HG03521 (cell line): Measurements from ENCODE around the gene CTSZ.
"Not testable (repeated sequence)": the region's sequence is repeated elsewhere in the genome, so short reads cannot be mapped to it uniquely, and the experiment has no call there.

Experiments
- ATAC-seq: cut with Tn5 transposase; IDR thresholded peaks from one replicate; pipeline ENCODE4 v1.9.1; 2021; ENCODE audit warnings: mild to moderate bottlenecking, moderate library complexity; ENCODE audit not compliant: unreplicated experiment

Gene CTSZ

DNA sequence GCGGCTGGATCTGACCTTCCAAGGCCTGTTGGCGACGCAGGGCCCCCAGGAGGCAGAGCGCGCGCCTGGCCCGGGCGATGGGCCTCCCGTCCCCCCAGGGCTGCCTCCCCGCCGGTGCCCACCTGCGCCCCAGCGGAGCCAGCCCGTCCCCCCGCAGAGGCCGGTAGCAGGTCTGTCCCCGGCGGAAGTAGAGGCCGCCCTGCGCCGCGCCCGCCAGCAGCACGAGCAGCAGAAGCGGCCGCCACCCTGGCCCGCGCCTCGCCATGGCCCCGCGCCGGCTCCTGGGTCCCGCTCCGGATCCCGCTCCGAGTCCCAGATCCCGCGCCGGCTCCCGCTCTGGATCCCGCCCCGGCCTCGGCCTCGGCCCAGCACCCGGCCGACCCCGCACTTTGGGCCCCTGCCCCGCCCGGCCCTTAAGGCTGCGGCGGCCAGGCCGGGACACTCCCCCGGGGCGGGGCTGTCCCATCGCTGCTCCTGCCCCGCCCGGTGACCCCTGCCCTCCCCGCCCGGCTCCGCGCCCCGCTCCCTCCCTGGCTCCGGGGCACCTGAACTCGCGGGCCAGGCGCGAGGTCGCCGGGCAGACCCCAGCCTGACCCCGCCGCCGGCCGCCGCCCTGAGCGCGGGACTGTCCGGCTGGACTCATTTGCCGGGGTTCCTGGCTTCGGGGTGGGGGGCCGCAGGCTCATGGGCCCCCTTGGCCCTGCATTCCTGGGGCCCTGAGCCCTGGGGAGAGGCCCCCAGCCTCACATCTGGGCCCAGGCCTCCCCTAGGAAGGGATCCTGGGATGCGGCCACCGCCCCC, at the start of gene CTSZ:
CTSZ (minus strand) TSS at position 391 of the 801 bp plus-strand sequence; CDS start at position 265, 126 bp downstream.
- no peak for ATAC-seq

DNA sequence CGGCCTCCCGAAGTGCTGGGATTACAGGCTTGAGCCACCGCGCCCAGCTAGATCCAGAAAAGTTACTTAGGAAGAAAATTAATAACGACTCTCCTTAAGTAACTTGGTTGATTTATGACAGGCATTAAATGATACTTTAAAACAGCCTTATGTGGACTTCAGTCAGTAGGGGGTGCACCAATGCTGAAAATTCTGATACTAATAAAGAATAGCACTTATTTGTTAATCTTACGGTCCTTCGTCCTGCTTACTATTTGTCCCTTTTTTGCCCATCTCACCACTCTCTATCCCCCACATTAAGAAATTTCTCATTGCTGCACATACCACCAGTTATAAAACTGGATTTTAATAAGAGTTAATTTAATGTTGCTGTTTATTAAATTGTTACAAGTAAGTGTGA, 48.2 kb upstream of the CTSZ start:
- no peak for ATAC-seq

GRCh38 chr20:59051666-59052185, 44.7 kb upstream of the CTSZ start:
- no peak for ATAC-seq

DNA sequence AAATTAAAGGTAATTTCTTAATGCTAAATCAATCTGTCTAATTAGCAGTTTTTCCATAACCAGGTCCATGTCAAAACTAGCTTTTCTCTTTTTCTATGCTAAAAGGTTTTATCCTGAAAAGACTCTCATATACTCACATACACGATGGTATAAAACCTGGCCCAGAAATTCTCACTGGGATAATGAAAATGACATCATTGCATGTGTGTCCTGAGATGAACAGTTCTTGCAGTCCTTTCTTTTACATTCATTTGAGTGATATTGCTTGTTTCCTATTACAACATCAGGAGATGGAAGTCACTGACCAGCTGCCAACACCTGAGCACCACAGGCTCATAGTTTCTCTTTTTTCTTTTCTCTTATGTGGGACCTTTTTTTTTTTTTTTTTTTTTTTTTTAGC, 43.4 kb upstream of the CTSZ start:
- no peak for ATAC-seq

DNA sequence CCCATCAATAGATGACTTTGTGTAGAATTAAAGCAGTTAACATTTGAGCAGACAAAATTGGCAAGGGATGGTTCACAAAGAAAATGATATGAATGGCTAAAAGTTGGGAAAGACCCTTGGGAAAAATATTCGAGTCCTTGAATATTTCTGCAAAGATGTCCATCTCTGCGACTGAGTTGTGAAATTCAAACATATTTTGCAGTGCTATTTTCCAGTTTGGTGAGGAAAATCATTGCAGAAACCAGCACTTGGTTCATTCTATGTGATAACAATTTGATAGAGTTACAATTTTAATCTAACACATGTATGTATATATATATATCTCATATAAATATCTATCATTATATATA, 41.6 kb upstream of the CTSZ start:
- ATAC-seq = no peak

DNA sequence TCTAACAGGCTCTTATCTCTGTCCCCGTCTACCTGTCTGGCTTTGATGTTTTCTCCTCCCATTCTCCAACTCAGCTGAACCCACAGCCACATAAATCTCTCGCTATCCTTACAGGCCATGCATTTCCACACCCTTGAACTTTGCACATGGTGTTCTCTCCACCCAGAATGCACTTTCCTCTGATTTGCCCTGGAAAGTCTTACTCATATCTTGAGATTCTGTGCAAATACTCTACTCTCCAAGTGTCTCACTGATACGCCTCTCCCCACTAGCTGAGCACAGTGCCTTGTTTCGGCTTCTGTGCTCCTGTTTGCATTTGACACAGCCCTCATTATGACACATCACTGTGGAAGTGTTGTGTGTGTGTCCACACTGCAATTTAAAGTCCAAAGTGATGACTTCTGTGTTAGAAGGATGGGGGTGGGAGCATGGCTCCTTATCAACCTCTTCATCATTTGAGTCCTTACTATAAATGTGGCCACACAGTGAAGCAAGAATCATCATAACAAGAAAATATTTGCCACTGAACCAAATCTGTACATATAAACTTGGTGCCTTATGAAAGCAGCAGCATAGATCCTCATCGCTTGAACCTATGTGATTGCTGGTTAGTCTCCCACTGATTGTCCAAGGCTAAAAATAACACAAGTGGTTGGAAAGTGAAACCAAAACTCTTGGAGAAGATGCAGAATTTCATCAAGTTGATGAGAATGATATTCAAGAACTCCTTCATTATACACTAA, 41.1 kb upstream of the CTSZ start:
- no peak for ATAC-seq

DNA sequence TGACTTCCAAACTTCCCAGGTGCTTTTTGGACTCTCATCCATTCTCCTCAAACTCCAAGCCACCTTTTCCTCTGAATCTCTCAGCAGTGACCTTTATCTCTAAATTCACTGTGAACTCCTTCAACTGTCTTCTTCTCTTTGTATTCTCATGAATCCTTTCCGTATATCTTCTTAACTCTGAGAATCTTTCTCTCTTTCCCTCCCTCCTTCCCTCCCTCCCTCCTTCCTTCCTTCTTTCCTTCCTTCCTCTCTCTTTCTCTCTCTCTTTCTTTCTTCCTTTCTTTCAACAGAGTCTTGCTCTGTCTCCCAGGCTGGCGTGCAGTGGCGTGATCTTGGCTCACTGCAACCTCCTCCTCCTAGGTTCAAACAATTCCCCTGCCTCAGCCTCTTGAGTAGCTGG, 39.8 kb upstream of the CTSZ start:
- ATAC-seq = no peak

- ATAC-seq = no peak
Observed at GRCh38 chr20:59044796-59045195, 37.7 kb upstream of the CTSZ start.

DNA sequence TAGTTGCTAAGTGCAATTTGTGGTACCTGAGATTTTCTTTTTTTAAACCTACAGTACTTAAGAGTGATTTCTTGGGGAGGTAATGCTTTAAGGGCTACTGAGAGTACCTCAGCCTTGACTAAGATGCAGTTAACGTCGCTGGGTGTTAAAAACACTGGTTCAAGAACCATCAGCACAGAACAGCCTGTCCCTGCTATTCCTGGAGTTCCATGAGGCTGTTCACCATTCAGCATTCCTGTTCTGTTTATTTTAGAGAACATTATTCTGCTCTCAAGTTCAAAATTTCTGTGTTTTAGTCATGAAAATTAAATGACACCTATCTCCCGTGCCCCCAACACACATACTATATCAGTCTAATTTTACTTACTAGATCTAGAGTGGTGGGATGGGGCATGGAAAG, 37.2 kb upstream of the CTSZ start:
- no peak for ATAC-seq

DNA sequence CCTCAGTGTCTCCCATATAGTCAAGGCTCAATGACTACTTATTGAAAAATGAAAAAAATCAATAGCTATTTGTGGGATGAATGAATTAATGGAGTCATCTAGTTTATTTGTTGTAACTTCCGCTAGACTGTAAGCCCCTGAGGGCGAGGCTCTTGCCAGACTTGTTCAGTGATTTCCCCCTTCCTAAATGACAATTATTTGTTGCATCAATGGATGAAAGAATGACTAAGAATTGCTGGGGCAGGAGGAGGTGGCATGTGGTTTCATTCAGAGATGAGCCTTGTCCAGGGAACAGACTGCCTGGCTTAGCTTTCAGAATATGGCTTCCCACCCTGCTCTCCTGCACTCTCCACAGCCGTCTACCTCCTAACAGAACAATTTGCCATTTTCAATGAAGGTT, 36.6 kb upstream of the CTSZ start:
- no peak for ATAC-seq

- peak; percentile 94 for ATAC-seq
Observed at GRCh38 chr20:59042796-59043631, 36.0 kb upstream of the CTSZ start.

GRCh38 chr20:59042151-59042795, 35.2 kb upstream of the CTSZ start, which contains the start of gene PRELID3B:
TSS of gene PRELID3B (minus strand) at chr20:59042786. CDS start at chr20:59042730, 56 bp downstream.
- peak; percentile 29 for ATAC-seq

- ATAC-seq = not testable (repeated sequence)
Observed at GRCh38 chr20:59041487-59041886, 34.4 kb upstream of the CTSZ start.

GRCh38 chr20:59040667-59041066, 33.6 kb upstream of the CTSZ start:
- ATAC-seq = no peak

DNA sequence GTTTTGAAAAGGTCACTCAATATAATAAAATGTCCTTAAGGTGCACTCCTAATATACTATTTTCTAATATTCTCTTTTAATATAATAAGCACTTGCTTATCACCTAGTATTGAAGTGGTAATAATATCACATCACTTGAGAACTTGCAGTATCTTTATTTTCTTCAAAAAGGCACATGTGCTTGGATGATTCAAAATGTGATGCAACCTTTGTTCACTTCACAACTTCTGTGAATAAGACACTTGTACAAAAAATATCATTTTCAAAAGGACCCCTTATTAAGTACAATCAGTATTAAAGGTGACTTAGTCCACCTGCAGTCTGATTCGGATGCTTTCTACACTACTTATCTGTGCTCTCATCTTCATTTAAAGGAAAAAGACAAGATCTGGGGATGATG, 32.2 kb upstream of the CTSZ start:
- no peak for ATAC-seq

DNA sequence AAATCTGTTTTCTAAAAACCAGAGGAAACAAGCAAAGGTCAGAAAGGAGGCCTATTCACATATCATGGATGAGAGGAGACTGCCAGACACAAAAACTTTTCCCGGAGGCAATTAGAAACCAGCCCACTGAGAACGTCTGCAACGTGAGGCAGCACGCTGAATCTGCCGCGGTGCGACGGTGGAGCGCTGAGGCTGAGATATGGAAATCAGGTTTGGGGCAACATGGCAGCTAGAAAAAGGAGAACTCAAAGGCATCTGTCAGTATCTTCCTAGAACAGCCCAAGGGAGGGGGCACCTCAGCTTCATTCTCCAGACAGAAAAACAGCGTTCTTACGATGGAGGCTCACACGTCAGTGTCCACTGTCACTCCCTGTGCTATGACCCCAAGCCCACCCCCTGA, 30.3 kb upstream of the CTSZ start:
- ATAC-seq = no peak

DNA sequence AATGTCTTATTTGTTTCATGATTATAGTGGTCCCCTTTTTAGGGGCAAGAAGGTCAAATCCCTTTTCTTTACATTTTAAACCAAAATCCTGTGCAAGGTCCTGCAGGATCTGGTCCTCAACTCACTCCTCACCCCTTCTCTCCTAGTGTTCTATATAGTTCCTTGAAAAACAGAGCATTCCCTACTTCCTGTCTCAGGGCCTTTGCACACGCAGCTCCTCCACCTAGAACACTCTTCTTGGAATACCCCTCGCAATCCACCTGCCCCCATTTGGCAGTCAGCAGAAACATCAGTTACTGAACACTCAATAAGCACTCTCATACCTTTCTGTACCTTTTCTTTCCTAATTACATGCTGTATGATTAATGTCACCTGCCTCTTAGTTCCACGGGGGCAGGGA, 28.3 kb upstream of the CTSZ start:
- no peak for ATAC-seq

DNA sequence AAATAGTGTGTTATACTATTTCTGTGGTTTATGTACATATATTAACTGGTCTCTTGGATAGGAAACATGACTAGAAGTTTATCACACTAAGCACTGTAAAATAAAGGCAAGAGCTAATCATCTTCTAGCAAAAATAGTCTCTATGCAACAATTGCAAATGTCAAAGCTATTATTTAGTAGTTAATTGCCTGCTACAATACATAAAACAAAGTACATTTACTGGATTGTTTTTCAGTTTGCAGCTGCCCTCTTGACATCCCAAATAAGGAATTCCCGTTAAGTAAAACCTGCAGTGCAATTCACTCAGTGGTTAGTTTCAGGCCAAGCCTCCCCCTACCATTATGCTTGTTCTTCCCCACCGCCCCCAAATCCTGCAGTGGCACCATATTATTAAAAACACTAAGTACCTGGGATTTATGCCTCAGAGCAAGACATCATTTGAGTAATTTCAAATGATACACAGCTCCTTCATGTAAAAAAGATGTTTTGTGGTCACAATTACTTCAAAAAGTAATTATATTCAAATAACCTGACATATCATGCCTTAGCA, 26.6 kb upstream of the CTSZ start:
- ATAC-seq = no peak

DNA sequence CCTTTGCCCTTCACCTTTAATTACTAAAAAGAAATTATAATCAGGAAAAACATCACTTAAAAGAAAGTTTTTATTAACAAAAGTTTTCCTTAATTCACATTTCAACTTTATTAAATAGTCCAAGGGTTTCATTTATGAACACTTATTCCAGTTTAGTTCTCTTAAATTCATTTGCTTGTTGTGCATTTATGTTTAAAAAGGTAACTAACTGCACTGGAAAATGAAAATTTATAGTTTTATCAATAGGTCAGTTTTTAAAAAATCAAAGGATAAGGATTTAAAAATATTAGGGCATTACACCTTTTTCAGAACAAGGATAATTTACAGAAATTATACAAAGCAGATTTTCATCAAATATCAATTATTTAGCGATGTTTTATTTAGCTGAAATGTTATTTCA, 26.0 kb upstream of the CTSZ start:
- ATAC-seq = no peak

GRCh38 chr20:59032713-59033059, 25.6 kb upstream of the CTSZ start:
- no peak for ATAC-seq
